HepG2 (cell line): Measurements from ENCODE around the gene EHD1. TPM values are rescaled to one million over a fixed set of nuclear protein-coding genes. Genes with fewer than 3 reads are reported as not detected.
A peak's percentile ranks its signal among the peaks of the same experiment; 100 is the strongest.

Experiments
- ATAC-seq: fragments of 200-7000 bp; cut with Tn5 transposase; 3 replicates; pipeline ENCODE4 v1.9.1; 2020; ENCODE audit warnings: mild to moderate bottlenecking, moderate library complexity
- BruUV-seq: library from RNA; stranded (reverse); fragments of 400-500 nt; replicated peaks from 2 replicates; lab custom pipeline; 2021; lab: Mats Ljungman, UMichigan
- CTCF ChIA-PET: fragments of 300-600 bp; formaldehyde crosslinking; extraction: SDS; loops from one replicate; lab custom pipeline; 2021; ENCODE audit warnings: low total read pairs, inconsistent platforms, low intra/inter-chr PET ratio; lab: Yijun Ruan, JAX
- POLR2A ChIA-PET: fragments of 350-600 bp; sonication (Branson Sonifier 250); formaldehyde crosslinking; loops from one replicate; lab custom pipeline; 2020; ENCODE audit warnings: antibody characterized with exemption, inconsistent platforms; lab: Yijun Ruan, JAX
- DNase-seq: peaks from one replicate; pipeline ENCODE4 v3.0.0-alpha.2; 2015; ENCODE audit warnings: low spot score
- FAIRE-seq: peaks from 3 replicates; lab custom pipeline; 2011; peaks lifted over from hg19 to GRCh38; lab: Jason Lieb, UNC
- H2AFZ ChIP-seq: one replicate; pipeline ENCODE4 v1.6.1; 2011; ENCODE audit warnings: low read length, inconsistent platforms
- H3K27ac ChIP-seq: fragments of 300-600 bp; 3 replicates; pipeline ENCODE4 v1.8.0; 2011; ENCODE audit warnings: mixed run types, mild to moderate bottlenecking, mixed read lengths, low read length, inconsistent platforms; ENCODE audit not compliant: insufficient read depth; ENCODE audit errors: extremely low read length
- H3K27me3 ChIP-seq, 2 experiments: fragments of 200-600 bp in 1 of 2; 2 replicates in 1 of 2; 3 replicates in 1 of 2; pipeline versions ENCODE4 v1.6.0 to v1.8.0; 2011; ENCODE audit warnings: low read length in 2 of 2, mild to moderate bottlenecking in 2 of 2, moderate library complexity in 2 of 2, inconsistent platforms in 1 of 2; ENCODE audit not compliant: insufficient read depth in 2 of 2, control insufficient read depth in 1 of 2
- H3K36me3 ChIP-seq, 2 experiments: fragments of 200-600 bp in 1 of 2; replicated peaks in 1 of 2; 2 replicates in 1 of 2; 3 replicates in 1 of 2; pipeline versions ENCODE4 v1.5.1 to v1.8.0; 2011; ENCODE audit warnings: low read length in 2 of 2, inconsistent platforms in 1 of 2; ENCODE audit not compliant: insufficient read depth in 2 of 2, control insufficient read depth in 1 of 2
- H3K4me1 ChIP-seq: 2 replicates; pipeline ENCODE4 v1.5.1; 2012; ENCODE audit warnings: low read length, inconsistent platforms; ENCODE audit not compliant: insufficient read depth
- H3K4me2 ChIP-seq: 2 replicates; pipeline ENCODE4 v1.6.0; 2011; ENCODE audit warnings: low read depth, low read length, inconsistent platforms
- H3K4me3 ChIP-seq, 3 experiments: fragments of 200-600 bp in 1 of 3; sonication (generic), shearing (Covaris generic) in 1 of 3; replicated peaks in 1 of 3; 2 replicates each; pipeline ENCODE4 v1.5.1; 2011 to 2016; ENCODE audit warnings: low read length in 3 of 3, inconsistent platforms in 2 of 3, low read depth in 2 of 3, mild to moderate bottlenecking in 2 of 3, control low read depth in 1 of 3, mixed read lengths in 1 of 3; ENCODE audit not compliant: insufficient read depth in 1 of 3
- H3K79me2 ChIP-seq: one replicate; pipeline ENCODE4 v1.6.1; 2011; ENCODE audit warnings: low read length, inconsistent platforms; ENCODE audit not compliant: insufficient read depth
- H3K9ac ChIP-seq: 2 replicates; pipeline ENCODE4 v1.6.0; 2011; ENCODE audit warnings: mild to moderate bottlenecking, low read depth, low read length, inconsistent platforms; ENCODE audit not compliant: insufficient read depth
- H3K9me3 ChIP-seq: 2 replicates; pipeline ENCODE4 v1.5.1; 2012; ENCODE audit warnings: mild to moderate bottlenecking, low read length
- H4K20me1 ChIP-seq: 2 replicates; pipeline ENCODE4 v1.6.0; 2011; ENCODE audit warnings: inconsistent platforms, mild to moderate bottlenecking, low read length, moderate library complexity; ENCODE audit not compliant: insufficient read depth
- HNRNPL ChIP-seq: fragments of 200-400 bp; formaldehyde crosslinking; IDR thresholded peaks from 2 replicates; pipeline ENCODE4 v1.6.1; 2017; ENCODE audit warnings: mild to moderate bottlenecking, low read depth, low read length
- RBM22 ChIP-seq: fragments of 200-400 bp; formaldehyde crosslinking; optimal IDR thresholded peaks from 2 replicates; pipeline ENCODE3; 2017; ENCODE audit warnings: mild to moderate bottlenecking, low read length, moderate library complexity
- ZNF777 ChIP-seq: sonication (generic); formaldehyde crosslinking; IDR thresholded peaks from 2 replicates; pipeline ENCODE4 v1.4.0; 2020; ENCODE audit warnings: missing genetic modification reagents
- WGBS: methylation state at CpG from one replicate; pipeline ENCODE4 v1.1.6; 2017; ENCODE audit warnings: low lambda C conversion rate; 5-methylcytosine and 5-hydroxymethylcytosine counted together
- in situ Hi-C: cut with HindIII; loops from 2 replicates; pipeline ENCODE4 v1.10.0; 2017; ENCODE audit warnings: low pct_unique_long_range_greater_than_20kb; ENCODE audit not compliant: extremely low pct_ligation_motif_present
- intact Hi-C: fragments of 100-400 bp; cut with micrococcal nuclease; formaldehyde crosslinking; loops from one replicate; pipeline ENCODE4 v1.10.0; 2022; ENCODE audit not compliant: unreplicated experiment
- polyA plus RNA-seq, 8 experiments: library from polyadenylated mRNA; depleted of rRNA in 3 of 8; stranded (reverse) in 7 of 8; unstranded in 1 of 8; fragments of >200 nt; fragmentation: Illumina TruSeq in 4 of 8; extraction: Trizol in 4 of 8; gene quantifications; 2 replicates each; pipeline versions ENCODE4 v1.2.1 to v1.2.3, GENCODE V29; 2011 to 2016; ENCODE audit warnings: low read depth in 4 of 8, missing spikeins in 1 of 8, mixed read lengths in 1 of 8; ENCODE audit not compliant: insufficient read depth in 1 of 8
- total RNA-seq, 5 experiments: library from RNA; depleted of rRNA; stranded (reverse); fragments of >200 nt; fragmentation: Illumina TruSeq; extraction: Trizol; gene quantifications; 2 replicates each; pipeline ENCODE4 v1.2.3, GENCODE V29; 2016; ENCODE audit warnings: low read depth in 1 of 5
- TF ChIP-seq, protein P1 (sequence below): sonication (generic); formaldehyde crosslinking; IDR thresholded peaks from 2 replicates; pipeline ENCODE4 v1.5.0; 2020; ENCODE audit warnings: mild to moderate bottlenecking, missing genetic modification reagents, moderate library complexity

Gene EHD1
- total and polyA plus RNA-seq, 2 of the 13 experiments (the other 11 are each of a cell fraction or from before 2014, with no cell fraction given) = 23.6 to 26.6 TPM

DNA sequence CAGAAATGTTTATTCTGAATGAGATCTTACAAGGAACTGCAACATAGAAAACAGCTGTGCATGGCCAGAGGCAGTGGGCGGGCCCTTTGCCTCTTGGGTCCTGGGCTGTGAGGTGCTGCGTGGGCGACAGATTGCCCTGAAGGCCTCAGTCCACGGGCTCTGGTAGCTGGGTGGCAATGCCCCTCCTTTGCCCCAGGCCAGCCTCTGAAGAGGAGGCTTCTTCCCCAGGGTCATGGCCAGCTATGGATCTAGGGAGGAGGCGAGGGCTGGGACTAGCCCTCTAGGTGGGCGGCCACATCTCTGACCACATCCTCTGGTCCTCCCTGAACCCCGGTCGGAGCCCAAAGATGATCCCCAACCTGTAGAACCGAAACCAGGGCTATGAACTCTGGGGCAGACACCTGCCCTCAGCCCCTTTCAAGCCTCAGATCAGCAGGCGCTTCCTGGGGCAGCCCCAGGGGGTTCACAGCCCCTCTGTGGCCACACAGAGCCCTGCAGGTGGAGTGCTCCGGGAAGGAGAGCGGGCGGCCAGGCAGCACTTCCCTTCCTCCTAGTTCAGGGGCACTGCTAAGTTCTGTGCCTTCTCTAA, 27.3 kb downstream of the EHD1 start:
- Histone ChIP-seq H4K20me1 (no peaks in the 10 kb centered on the region), H3K9ac (no peak overlapping the region), H3K36me3 (peaks cover 3 to 6% of the 10 kb centered on the region in 2 experiments; a peak in 3 of 5 replicates), H3K27me3 (no peaks in the 10 kb centered on the region), H3K27ac (no peak overlapping the region), H3K79me2 (no peaks in the 10 kb centered on the region), H3K4me2 (no peak overlapping the region), H3K4me1 (peaks cover 62% of the 10 kb centered on the region), H3K4me3 (no peak overlapping the region), H3K9me3 (no peaks in the 10 kb centered on the region), H2AFZ (no peak overlapping the region)
- intact Hi-C loops (loop anchor here (1.0 kb wide), 1 partner anchor 19 kb away; no protein-coding TSS in a partner anchor), in situ Hi-C loops (no loop called here)
- FAIRE-seq (no peak), ATAC-seq (peak; percentile 27), DNase-seq (no peak)
- TF ChIP-seq ZNF777 (CRISPR knock-in tag) (no peak), RBM22 (peak; percentile 22), HNRNPL (0 out of 2 replicates have a peak, but pooled peaks have one; percentile 55)
- TF ChIP-seq, protein P1, sequence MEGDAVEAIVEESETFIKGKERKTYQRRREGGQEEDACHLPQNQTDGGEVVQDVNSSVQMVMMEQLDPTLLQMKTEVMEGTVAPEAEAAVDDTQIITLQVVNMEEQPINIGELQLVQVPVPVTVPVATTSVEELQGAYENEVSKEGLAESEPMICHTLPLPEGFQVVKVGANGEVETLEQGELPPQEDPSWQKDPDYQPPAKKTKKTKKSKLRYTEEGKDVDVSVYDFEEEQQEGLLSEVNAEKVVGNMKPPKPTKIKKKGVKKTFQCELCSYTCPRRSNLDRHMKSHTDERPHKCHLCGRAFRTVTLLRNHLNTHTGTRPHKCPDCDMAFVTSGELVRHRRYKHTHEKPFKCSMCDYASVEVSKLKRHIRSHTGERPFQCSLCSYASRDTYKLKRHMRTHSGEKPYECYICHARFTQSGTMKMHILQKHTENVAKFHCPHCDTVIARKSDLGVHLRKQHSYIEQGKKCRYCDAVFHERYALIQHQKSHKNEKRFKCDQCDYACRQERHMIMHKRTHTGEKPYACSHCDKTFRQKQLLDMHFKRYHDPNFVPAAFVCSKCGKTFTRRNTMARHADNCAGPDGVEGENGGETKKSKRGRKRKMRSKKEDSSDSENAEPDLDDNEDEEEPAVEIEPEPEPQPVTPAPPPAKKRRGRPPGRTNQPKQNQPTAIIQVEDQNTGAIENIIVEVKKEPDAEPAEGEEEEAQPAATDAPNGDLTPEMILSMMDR = peak; percentile 27; the same call in 1 of the 2 replicates
- ChIA-PET CTCF (no interaction called here), POLR2A (interaction anchor here (1.1 to 3.4 kb wide), 4 partner anchors 19 to 37 kb away, joined by 3 to 15 read pairs (median 6); no protein-coding TSS in a partner anchor)
- no TSS peak for BruUV-seq
- WGBS = 53% methylated on average over 5 of the region's 13 CpGs
